HepG2 (cell line): ENCODE results near the gene DGCR8. TPM values are rescaled to one million over a fixed set of nuclear protein-coding genes. Genes with fewer than 3 reads are reported as not detected.

ENCODE experiments used
- ATAC-seq: fragments of 200-7000 bp; cut with Tn5 transposase; 3 replicates; pipeline ENCODE4 v1.9.1; 2020; ENCODE audit warnings: mild to moderate bottlenecking, moderate library complexity
- BruUV-seq: library from RNA; stranded (reverse); fragments of 400-500 nt; replicated peaks from 2 replicates; lab custom pipeline; 2021; lab: Mats Ljungman, UMichigan
- CTCF ChIA-PET: fragments of 300-600 bp; formaldehyde crosslinking; extraction: SDS; loops from one replicate; lab custom pipeline; 2021; ENCODE audit warnings: low total read pairs, inconsistent platforms, low intra/inter-chr PET ratio; lab: Yijun Ruan, JAX
- POLR2A ChIA-PET: fragments of 350-600 bp; sonication (Branson Sonifier 250); formaldehyde crosslinking; loops from one replicate; lab custom pipeline; 2020; ENCODE audit warnings: antibody characterized with exemption, inconsistent platforms; lab: Yijun Ruan, JAX
- DNase-seq: peaks from one replicate; pipeline ENCODE4 v3.0.0-alpha.2; 2015; ENCODE audit warnings: low spot score
- FAIRE-seq: peaks from 3 replicates; lab custom pipeline; 2011; peaks lifted over from hg19 to GRCh38; lab: Jason Lieb, UNC
- H2AFZ ChIP-seq: one replicate; pipeline ENCODE4 v1.6.1; 2011; ENCODE audit warnings: low read length, inconsistent platforms
- H3K27ac ChIP-seq: fragments of 300-600 bp; 3 replicates; pipeline ENCODE4 v1.8.0; 2011; ENCODE audit warnings: mixed run types, mild to moderate bottlenecking, mixed read lengths, low read length, inconsistent platforms; ENCODE audit not compliant: insufficient read depth; ENCODE audit errors: extremely low read length
- H3K27me3 ChIP-seq, 2 experiments: fragments of 200-600 bp in 1 of 2; 2 replicates in 1 of 2; 3 replicates in 1 of 2; pipeline versions ENCODE4 v1.6.0 to v1.8.0; 2011; ENCODE audit warnings: low read length in 2 of 2, mild to moderate bottlenecking in 2 of 2, moderate library complexity in 2 of 2, inconsistent platforms in 1 of 2; ENCODE audit not compliant: insufficient read depth in 2 of 2, control insufficient read depth in 1 of 2
- H3K36me3 ChIP-seq, 2 experiments: fragments of 200-600 bp in 1 of 2; replicated peaks in 1 of 2; 2 replicates in 1 of 2; 3 replicates in 1 of 2; pipeline versions ENCODE4 v1.5.1 to v1.8.0; 2011; ENCODE audit warnings: low read length in 2 of 2, inconsistent platforms in 1 of 2; ENCODE audit not compliant: insufficient read depth in 2 of 2, control insufficient read depth in 1 of 2
- H3K4me1 ChIP-seq: 2 replicates; pipeline ENCODE4 v1.5.1; 2012; ENCODE audit warnings: low read length, inconsistent platforms; ENCODE audit not compliant: insufficient read depth
- H3K4me2 ChIP-seq: 2 replicates; pipeline ENCODE4 v1.6.0; 2011; ENCODE audit warnings: low read depth, low read length, inconsistent platforms
- H3K4me3 ChIP-seq, 3 experiments: fragments of 200-600 bp in 1 of 3; sonication (generic), shearing (Covaris generic) in 1 of 3; replicated peaks in 1 of 3; 2 replicates each; pipeline ENCODE4 v1.5.1; 2011 to 2016; ENCODE audit warnings: low read length in 3 of 3, inconsistent platforms in 2 of 3, low read depth in 2 of 3, mild to moderate bottlenecking in 2 of 3, control low read depth in 1 of 3, mixed read lengths in 1 of 3; ENCODE audit not compliant: insufficient read depth in 1 of 3
- H3K79me2 ChIP-seq: one replicate; pipeline ENCODE4 v1.6.1; 2011; ENCODE audit warnings: low read length, inconsistent platforms; ENCODE audit not compliant: insufficient read depth
- H3K9ac ChIP-seq: 2 replicates; pipeline ENCODE4 v1.6.0; 2011; ENCODE audit warnings: mild to moderate bottlenecking, low read depth, low read length, inconsistent platforms; ENCODE audit not compliant: insufficient read depth
- H3K9me3 ChIP-seq: 2 replicates; pipeline ENCODE4 v1.5.1; 2012; ENCODE audit warnings: mild to moderate bottlenecking, low read length
- H4K20me1 ChIP-seq: 2 replicates; pipeline ENCODE4 v1.6.0; 2011; ENCODE audit warnings: inconsistent platforms, mild to moderate bottlenecking, low read length, moderate library complexity; ENCODE audit not compliant: insufficient read depth
- ETV5 ChIP-seq: IDR thresholded peaks from 2 replicates; pipeline ENCODE4 v1.6.1; 2018; ENCODE audit warnings: missing biosample characterization, missing genetic modification reagents, inconsistent platforms, borderline replicate concordance
- JUNB ChIP-seq: sonication (generic); formaldehyde crosslinking; IDR thresholded peaks from 2 replicates; pipeline ENCODE4 v1.8.0; 2022; ENCODE audit warnings: missing genetic modification reagents, mild to moderate bottlenecking, borderline replicate concordance
- KDM3A ChIP-seq: IDR thresholded peaks from 2 replicates; pipeline ENCODE4 v1.6.1; 2018; ENCODE audit warnings: low read depth, missing compliant biosample characterization
- NCOA2 ChIP-seq: sonication (generic); formaldehyde crosslinking; IDR thresholded peaks from 2 replicates; pipeline ENCODE4 v1.8.0; 2022; ENCODE audit warnings: inconsistent platforms
- ZIK1 ChIP-seq: sonication (generic); formaldehyde crosslinking; IDR thresholded peaks from 2 replicates; pipeline ENCODE4 v1.5.0; 2020; ENCODE audit warnings: mild to moderate bottlenecking, low read depth, missing genetic modification reagents, borderline replicate concordance
- ZMYM4 ChIP-seq: sonication (generic); formaldehyde crosslinking; IDR thresholded peaks from 2 replicates; pipeline ENCODE4 v1.8.1; 2023; ENCODE audit warnings: mild to moderate bottlenecking, missing genetic modification reagents
- ZNF350 ChIP-seq: sonication (generic); formaldehyde crosslinking; IDR thresholded peaks from 2 replicates; pipeline ENCODE4 v1.4.0; 2020; ENCODE audit warnings: mild to moderate bottlenecking, low read depth, missing genetic modification reagents, borderline replicate concordance
- ZNF430 ChIP-seq: sonication (generic); formaldehyde crosslinking; IDR thresholded peaks from 2 replicates; pipeline ENCODE4 v1.9.0; 2021; ENCODE audit warnings: mild to moderate bottlenecking, missing genetic modification reagents
- ZNF572 ChIP-seq: sonication (generic); formaldehyde crosslinking; IDR thresholded peaks from 2 replicates; pipeline ENCODE4 v1.5.1; 2020; ENCODE audit warnings: mild to moderate bottlenecking, missing genetic modification reagents
- ZNF619 ChIP-seq: sonication (generic); formaldehyde crosslinking; IDR thresholded peaks from 2 replicates; pipeline ENCODE4 v1.4.0; 2020; ENCODE audit warnings: mild to moderate bottlenecking, missing genetic modification reagents
- ZNF891 ChIP-seq: sonication (generic); formaldehyde crosslinking; IDR thresholded peaks from 2 replicates; pipeline ENCODE4 v1.5.0; 2020; ENCODE audit warnings: mild to moderate bottlenecking, missing genetic modification reagents
- ZSCAN12 ChIP-seq: sonication (generic); formaldehyde crosslinking; IDR thresholded peaks from 2 replicates; pipeline ENCODE4 v1.9.0; 2021; ENCODE audit warnings: mild to moderate bottlenecking, missing genetic modification reagents
- WGBS: methylation state at CpG from one replicate; pipeline ENCODE4 v1.1.6; 2017; ENCODE audit warnings: low lambda C conversion rate; 5-methylcytosine and 5-hydroxymethylcytosine counted together
- in situ Hi-C: cut with HindIII; loops from 2 replicates; pipeline ENCODE4 v1.10.0; 2017; ENCODE audit warnings: low pct_unique_long_range_greater_than_20kb; ENCODE audit not compliant: extremely low pct_ligation_motif_present
- intact Hi-C: fragments of 100-400 bp; cut with micrococcal nuclease; formaldehyde crosslinking; loops from one replicate; pipeline ENCODE4 v1.10.0; 2022; ENCODE audit not compliant: unreplicated experiment
- polyA plus RNA-seq, 8 experiments: library from polyadenylated mRNA; depleted of rRNA in 3 of 8; stranded (reverse) in 7 of 8; unstranded in 1 of 8; fragments of >200 nt; fragmentation: Illumina TruSeq in 4 of 8; extraction: Trizol in 4 of 8; gene quantifications; 2 replicates each; pipeline versions ENCODE4 v1.2.1 to v1.2.3, GENCODE V29; 2011 to 2016; ENCODE audit warnings: low read depth in 4 of 8, missing spikeins in 1 of 8, mixed read lengths in 1 of 8; ENCODE audit not compliant: insufficient read depth in 1 of 8
- total RNA-seq, 5 experiments: library from RNA; depleted of rRNA; stranded (reverse); fragments of >200 nt; fragmentation: Illumina TruSeq; extraction: Trizol; gene quantifications; 2 replicates each; pipeline ENCODE4 v1.2.3, GENCODE V29; 2016; ENCODE audit warnings: low read depth in 1 of 5
- TF ChIP-seq, protein P1 (sequence below): sonication (generic); formaldehyde crosslinking; IDR thresholded peaks from 2 replicates; pipeline ENCODE4 v1.8.0; 2022; ENCODE audit warnings: missing genetic modification reagents, mild to moderate bottlenecking, inconsistent platforms, borderline replicate concordance
- TF ChIP-seq, protein P2 (sequence below): sonication (generic); formaldehyde crosslinking; conservative IDR thresholded peaks from 2 replicates; pipeline ENCODE4 v1.5.0; 2020; ENCODE audit warnings: missing genetic modification reagents
- TF ChIP-seq, protein P3 (sequence below): sonication (generic); formaldehyde crosslinking; IDR thresholded peaks from 2 replicates; pipeline ENCODE4 v1.8.1; 2023; ENCODE audit warnings: mild to moderate bottlenecking, missing genetic modification reagents
- TF ChIP-seq, protein P4 (sequence below): sonication (generic); formaldehyde crosslinking; IDR thresholded peaks from 2 replicates; pipeline ENCODE4 v1.4.0; 2020; ENCODE audit warnings: mild to moderate bottlenecking, missing genetic modification reagents
- TF ChIP-seq, protein P5 (sequence below): sonication (generic); formaldehyde crosslinking; IDR thresholded peaks from 2 replicates; pipeline ENCODE4 v1.4.0; 2020; ENCODE audit warnings: low read depth, mild to moderate bottlenecking, missing genetic modification reagents

DGCR8 gene
- total and polyA plus RNA-seq, 2 of the 13 experiments (the other 11 are each of a cell fraction or from before 2014, with no cell fraction given) = 10.2 to 23.2 TPM

DNA sequence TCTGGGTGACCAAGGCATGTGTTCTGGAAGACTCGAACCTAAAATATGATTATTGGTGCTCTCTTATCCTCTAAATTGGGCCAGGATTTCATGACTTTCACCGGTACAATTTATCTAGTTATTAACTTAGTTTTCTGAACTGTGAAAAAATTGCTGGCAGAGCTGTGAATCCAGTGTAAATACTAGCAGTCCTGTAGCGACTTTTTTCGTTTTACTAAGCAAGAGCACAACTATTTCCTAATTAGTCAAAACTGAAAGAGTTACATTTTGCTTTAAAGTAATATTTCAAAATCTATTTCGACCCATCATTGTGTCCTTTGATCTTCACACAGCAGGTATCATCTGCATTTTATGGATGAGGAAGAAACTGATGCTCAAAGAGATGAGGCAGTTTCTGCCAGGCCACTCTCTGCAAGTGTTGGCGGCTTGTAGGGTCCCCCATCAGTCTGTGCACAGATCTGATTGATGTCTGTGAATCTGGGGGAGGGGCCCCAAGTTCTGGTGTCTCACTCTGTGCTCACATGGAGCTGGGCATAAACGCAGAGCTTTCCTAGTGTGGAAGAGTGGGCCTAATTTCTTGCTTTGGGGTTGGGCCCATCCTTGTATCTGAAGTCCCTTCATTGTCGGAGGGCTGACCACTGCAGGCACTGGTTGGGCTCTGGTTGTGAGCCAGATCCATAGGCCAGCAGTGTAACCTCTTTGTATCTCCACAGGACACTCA is 38.4 kb downstream of the DGCR8 start (continued):
- TF ChIP-seq NCOA2 = 0 out of 2 replicates have a peak, but pooled peaks have one; percentile 0
- no peak for TF ChIP-seq KDM3A (CRISPR knock-in tag)

DNA sequence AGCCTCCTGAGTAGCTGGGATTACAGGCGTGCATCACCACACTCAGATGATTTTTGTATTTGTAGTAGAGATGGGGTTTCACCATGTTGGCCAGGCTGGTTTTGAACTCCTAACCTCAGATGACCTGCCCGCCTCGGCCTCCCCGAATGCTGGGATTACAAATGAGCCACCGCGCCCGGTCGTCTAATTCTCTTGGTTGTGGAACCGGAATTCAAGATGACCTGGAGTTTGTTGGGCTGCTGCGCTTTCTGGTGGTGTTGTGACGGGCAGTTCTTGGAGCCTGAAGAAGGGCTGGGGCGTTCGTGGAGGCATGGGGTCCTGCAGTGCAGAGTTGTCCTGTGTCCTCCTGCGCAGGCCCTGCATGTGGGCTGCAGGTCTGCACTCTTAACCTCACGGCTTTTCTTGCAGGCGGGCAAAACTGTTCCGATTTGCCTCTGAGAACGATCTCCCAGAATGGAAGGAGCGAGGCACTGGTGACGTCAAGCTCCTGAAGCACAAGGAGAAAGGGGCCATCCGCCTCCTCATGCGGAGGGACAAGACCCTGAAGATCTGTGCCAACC is 41.9 kb downstream of the DGCR8 start:
- H3K36me3 ChIP-seq = peaks cover 30 to 73% of the 10 kb centered on the region in 2 experiments
- no peak overlapping the region for H2AFZ ChIP-seq
- DNase-seq (no peak), ATAC-seq (no peak), FAIRE-seq (no peak)
- H3K4me1 ChIP-seq = peaks cover 41% of the 10 kb centered on the region
- 99% methylated on average over 14 of the region's 22 CpGs for WGBS
- H3K27me3 ChIP-seq = no peaks in the 10 kb centered on the region; a peak in 1 of 5 replicates
- H3K9ac ChIP-seq = no peak overlapping the region
- CTCF ChIA-PET = no interaction called here
- in situ Hi-C loops = no loop called here
- peaks cover 48% of the 10 kb centered on the region for H3K79me2 ChIP-seq
- H3K27ac ChIP-seq = no peak overlapping the region
- POLR2A ChIA-PET = no interaction called here
- 0 out of 2 replicates have a peak, but pooled peaks cover 6% of the 10 kb centered on the region for H4K20me1 ChIP-seq
- H3K9me3 ChIP-seq = no peaks in the 10 kb centered on the region
- no peak overlapping the region for H3K4me2 ChIP-seq
- no TSS peak for BruUV-seq
- H3K4me3 ChIP-seq = no peak overlapping the region
- intact Hi-C loops = no loop called here
- no peak for TF ChIP-seq ZNF891 (CRISPR knock-in tag)
- no peak for TF ChIP-seq ZNF572
- TF ChIP-seq, protein P1, sequence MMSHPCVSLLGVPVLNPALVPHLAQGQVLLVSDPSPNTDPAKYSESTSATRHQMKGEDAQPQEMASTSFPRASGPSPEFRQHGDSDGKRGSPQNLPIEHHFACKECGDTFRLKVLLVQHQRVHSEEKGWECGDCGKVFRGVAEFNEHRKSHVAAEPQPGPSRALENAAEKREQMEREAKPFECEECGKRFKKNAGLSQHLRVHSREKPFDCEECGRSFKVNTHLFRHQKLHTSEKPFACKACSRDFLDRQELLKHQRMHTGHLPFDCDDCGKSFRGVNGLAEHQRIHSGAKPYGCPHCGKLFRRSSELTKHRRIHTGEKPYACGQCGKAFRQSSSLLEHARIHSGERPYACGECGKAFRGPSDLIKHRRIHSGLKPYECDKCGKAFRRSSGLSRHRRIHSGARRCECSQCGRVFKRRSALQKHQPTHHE (CRISPR knock-in tag) = no peak
- TF ChIP-seq, protein P2, sequence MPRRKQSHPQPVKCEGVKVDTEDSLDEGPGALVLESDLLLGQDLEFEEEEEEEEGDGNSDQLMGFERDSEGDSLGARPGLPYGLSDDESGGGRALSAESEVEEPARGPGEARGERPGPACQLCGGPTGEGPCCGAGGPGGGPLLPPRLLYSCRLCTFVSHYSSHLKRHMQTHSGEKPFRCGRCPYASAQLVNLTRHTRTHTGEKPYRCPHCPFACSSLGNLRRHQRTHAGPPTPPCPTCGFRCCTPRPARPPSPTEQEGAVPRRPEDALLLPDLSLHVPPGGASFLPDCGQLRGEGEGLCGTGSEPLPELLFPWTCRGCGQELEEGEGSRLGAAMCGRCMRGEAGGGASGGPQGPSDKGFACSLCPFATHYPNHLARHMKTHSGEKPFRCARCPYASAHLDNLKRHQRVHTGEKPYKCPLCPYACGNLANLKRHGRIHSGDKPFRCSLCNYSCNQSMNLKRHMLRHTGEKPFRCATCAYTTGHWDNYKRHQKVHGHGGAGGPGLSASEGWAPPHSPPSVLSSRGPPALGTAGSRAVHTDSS (CRISPR knock-in tag) = no peak
- TF ChIP-seq ZIK1 = no peak
- no peak for TF ChIP-seq ETV5 (CRISPR knock-in tag)
- TF ChIP-seq ZNF350 (CRISPR knock-in tag) = no peak
- TF ChIP-seq ZMYM4 (CRISPR knock-in tag) = no peak
- TF ChIP-seq JUNB (CRISPR knock-in tag) = no peak
- TF ChIP-seq, protein P3, sequence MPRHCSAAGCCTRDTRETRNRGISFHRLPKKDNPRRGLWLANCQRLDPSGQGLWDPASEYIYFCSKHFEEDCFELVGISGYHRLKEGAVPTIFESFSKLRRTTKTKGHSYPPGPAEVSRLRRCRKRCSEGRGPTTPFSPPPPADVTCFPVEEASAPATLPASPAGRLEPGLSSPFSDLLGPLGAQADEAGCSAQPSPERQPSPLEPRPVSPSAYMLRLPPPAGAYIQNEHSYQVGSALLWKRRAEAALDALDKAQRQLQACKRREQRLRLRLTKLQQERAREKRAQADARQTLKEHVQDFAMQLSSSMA = no peak
- no peak for TF ChIP-seq ZSCAN12 (CRISPR knock-in tag)
- TF ChIP-seq, protein P4, sequence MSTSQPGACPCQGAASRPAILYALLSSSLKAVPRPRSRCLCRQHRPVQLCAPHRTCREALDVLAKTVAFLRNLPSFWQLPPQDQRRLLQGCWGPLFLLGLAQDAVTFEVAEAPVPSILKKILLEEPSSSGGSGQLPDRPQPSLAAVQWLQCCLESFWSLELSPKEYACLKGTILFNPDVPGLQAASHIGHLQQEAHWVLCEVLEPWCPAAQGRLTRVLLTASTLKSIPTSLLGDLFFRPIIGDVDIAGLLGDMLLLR (CRISPR knock-in tag) = no peak
- no peak for TF ChIP-seq ZNF619 (CRISPR knock-in tag)
- TF ChIP-seq, protein P5, sequence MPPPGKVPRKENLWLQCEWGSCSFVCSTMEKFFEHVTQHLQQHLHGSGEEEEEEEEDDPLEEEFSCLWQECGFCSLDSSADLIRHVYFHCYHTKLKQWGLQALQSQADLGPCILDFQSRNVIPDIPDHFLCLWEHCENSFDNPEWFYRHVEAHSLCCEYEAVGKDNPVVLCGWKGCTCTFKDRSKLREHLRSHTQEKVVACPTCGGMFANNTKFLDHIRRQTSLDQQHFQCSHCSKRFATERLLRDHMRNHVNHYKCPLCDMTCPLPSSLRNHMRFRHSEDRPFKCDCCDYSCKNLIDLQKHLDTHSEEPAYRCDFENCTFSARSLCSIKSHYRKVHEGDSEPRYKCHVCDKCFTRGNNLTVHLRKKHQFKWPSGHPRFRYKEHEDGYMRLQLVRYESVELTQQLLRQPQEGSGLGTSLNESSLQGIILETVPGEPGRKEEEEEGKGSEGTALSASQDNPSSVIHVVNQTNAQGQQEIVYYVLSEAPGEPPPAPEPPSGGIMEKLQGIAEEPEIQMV (CRISPR knock-in tag) = no peak
- no peak for TF ChIP-seq ZNF430 (CRISPR knock-in tag)
